ENCODE results near the gene DDI2. TPM values are rescaled to one million over a fixed set of nuclear protein-coding genes. Genes with fewer than 3 reads are reported as not detected.
"Not testable (repeated sequence)": the region's sequence is repeated elsewhere in the genome, so short reads cannot be mapped to it uniquely, and the experiment has no call there.

Gene DDI2
- total RNA-seq, 2 donors from 2014 or later = 28.6 to 38.7 TPM

GRCh38 chr1:15650433-15650832 is 33.2 kb downstream of the DDI2 start:
- H3K27me3 ChIP-seq = no peaks in the 10 kb centered on the region
- intact Hi-C loops (cut with DNase I) = no loop called here
- no peak overlapping the region for H3K9ac ChIP-seq (ENCODE audit: low read depth in 2 of 2, low read length in 2 of 2)
- TF ChIP-seq CTCF (IDR thresholded peaks at IDR 0.05) = no peak
- H3K27ac ChIP-seq = no peak overlapping the region
- no peak for DNase-seq
- H3K4me3 ChIP-seq = no peak overlapping the region
- H3K9me3 ChIP-seq = no peaks in the 10 kb centered on the region
- H3K36me3 ChIP-seq = no peaks in the 10 kb centered on the region
- no peaks in the 10 kb centered on the region for H3K4me1 ChIP-seq

- H3K36me3 ChIP-seq; H3K4me3 ChIP-seq; intact Hi-C loops (cut with DNase I); DNase-seq; H3K4me1 ChIP-seq; H3K27me3 ChIP-seq; H3K9me3 ChIP-seq; H3K9ac ChIP-seq (ENCODE audit: low read depth in 2 of 2, low read length in 2 of 2); H3K27ac ChIP-seq: not testable (repeated sequence)
Measured at GRCh38 chr1:15652130-15652529, 34.9 kb downstream of the DDI2 start.

- Histone ChIP-seq H3K9me3 (no peaks in the 10 kb centered on the region), H3K9ac (ENCODE audit: low read depth in 2 of 2, low read length in 2 of 2) (no peak overlapping the region), H3K4me3 (no peak overlapping the region), H3K4me1 (no peaks in the 10 kb centered on the region), H3K27me3 (no peaks in the 10 kb centered on the region), H3K36me3 (no peaks in the 10 kb centered on the region), H3K27ac (no peak overlapping the region)
- no peak for TF ChIP-seq CTCF (IDR thresholded peaks at IDR 0.05)
- intact Hi-C loops (cut with DNase I) = no loop called here
- no peak for DNase-seq
Measured at GRCh38 chr1:15654091-15654690, 36.9 kb downstream of the DDI2 start.

GRCh38 chr1:15656464-15656863 is 39.2 kb downstream of the DDI2 start:
- Histone ChIP-seq H3K36me3 (no peaks in the 10 kb centered on the region), H3K9ac (ENCODE audit: low read depth in 2 of 2, low read length in 2 of 2) (no peak overlapping the region), H3K4me1 (no peaks in the 10 kb centered on the region), H3K27me3 (no peaks in the 10 kb centered on the region), H3K9me3 (no peaks in the 10 kb centered on the region), H3K27ac (no peak overlapping the region), H3K4me3 (no peak overlapping the region)
- no peak for DNase-seq
- TF ChIP-seq CTCF (IDR thresholded peaks at IDR 0.05) = no peak
- intact Hi-C loops (cut with DNase I) = no loop called here

GRCh38 chr1:15657021-15657420 is 39.8 kb downstream of the DDI2 start:
- intact Hi-C loops (cut with DNase I) = no loop called here
- Histone ChIP-seq H3K4me1 (no peaks in the 10 kb centered on the region), H3K4me3 (no peak overlapping the region), H3K9me3 (no peaks in the 10 kb centered on the region), H3K27me3 (no peaks in the 10 kb centered on the region), H3K36me3 (no peaks in the 10 kb centered on the region), H3K27ac (no peak overlapping the region), H3K9ac (ENCODE audit: low read depth in 2 of 2, low read length in 2 of 2) (no peak overlapping the region)
- TF ChIP-seq CTCF (IDR thresholded peaks at IDR 0.05) = no peak
- no peak for DNase-seq

GRCh38 chr1:15660151-15660550 is 42.9 kb downstream of the DDI2 start:
- TF ChIP-seq CTCF (IDR thresholded peaks at IDR 0.05) = no peak
- H3K4me1 ChIP-seq = no peaks in the 10 kb centered on the region
- no peaks in the 10 kb centered on the region for H3K9me3 ChIP-seq
- DNase-seq = no peak
- no peak overlapping the region for H3K4me3 ChIP-seq
- no peaks in the 10 kb centered on the region for H3K36me3 ChIP-seq
- intact Hi-C loops (cut with DNase I) = no loop called here
- no peaks in the 10 kb centered on the region for H3K27me3 ChIP-seq
- H3K27ac ChIP-seq = no peak overlapping the region
- no peak overlapping the region for H3K9ac ChIP-seq (ENCODE audit: low read depth in 2 of 2, low read length in 2 of 2)
